GM06990 (cell line): ENCODE results near the gene GABARAPL2.
A peak's percentile ranks its signal among the peaks of the same experiment; 100 is the strongest.

Source experiments
- DNase-seq: peaks from one replicate; pipeline ENCODE4 v3.0.0-alpha.2; 2011; ENCODE audit not compliant: insufficient read length; ENCODE audit errors: extremely low read depth
- H3K27me3 ChIP-seq: replicated peaks from 2 replicates; pipeline ENCODE4 v1.6.0; 2011; ENCODE audit warnings: low read length; ENCODE audit not compliant: control insufficient read depth, insufficient read depth
- H3K36me3 ChIP-seq: 2 replicates; pipeline ENCODE4 v1.5.1; 2011; ENCODE audit warnings: low read length; ENCODE audit not compliant: control insufficient read depth, insufficient read depth
- H3K4me3 ChIP-seq: replicated peaks from 2 replicates; pipeline ENCODE4 v1.5.1; 2011; ENCODE audit warnings: low read depth, mild to moderate bottlenecking, control low read depth, low read length
- TF ChIP-seq, protein P1 (sequence below): IDR thresholded peaks from 2 replicates; pipeline ENCODE4 v1.5.1; 2011; ENCODE audit warnings: low read length, control low read depth, mild to moderate bottlenecking, inconsistent platforms; ENCODE audit not compliant: insufficient read depth, poor library complexity, severe bottlenecking

GABARAPL2 gene

DNA sequence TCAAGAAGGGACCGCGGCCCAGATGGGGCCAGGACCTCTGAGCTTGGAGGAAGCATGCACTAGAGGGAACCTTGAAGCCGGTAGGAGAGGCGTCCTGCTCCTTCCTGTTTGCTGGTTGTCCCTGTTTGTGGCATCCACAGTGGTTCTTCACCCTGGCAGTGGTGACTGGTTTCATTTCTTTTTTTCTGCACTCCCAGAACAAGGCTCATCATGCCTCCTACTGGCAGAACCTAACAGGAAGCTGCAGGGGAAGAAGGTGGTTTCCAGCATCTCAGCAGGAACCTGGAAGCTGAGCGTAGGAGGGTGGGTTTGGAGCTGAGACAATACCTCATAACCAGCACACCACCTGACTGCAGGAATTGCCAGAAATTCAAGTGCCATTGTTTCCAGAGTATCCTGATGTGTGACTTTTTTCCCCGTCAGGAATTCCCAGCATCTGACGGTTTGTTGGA, 15.9 kb upstream of the GABARAPL2 start:
- DNase-seq = peak; percentile 40

DNA sequence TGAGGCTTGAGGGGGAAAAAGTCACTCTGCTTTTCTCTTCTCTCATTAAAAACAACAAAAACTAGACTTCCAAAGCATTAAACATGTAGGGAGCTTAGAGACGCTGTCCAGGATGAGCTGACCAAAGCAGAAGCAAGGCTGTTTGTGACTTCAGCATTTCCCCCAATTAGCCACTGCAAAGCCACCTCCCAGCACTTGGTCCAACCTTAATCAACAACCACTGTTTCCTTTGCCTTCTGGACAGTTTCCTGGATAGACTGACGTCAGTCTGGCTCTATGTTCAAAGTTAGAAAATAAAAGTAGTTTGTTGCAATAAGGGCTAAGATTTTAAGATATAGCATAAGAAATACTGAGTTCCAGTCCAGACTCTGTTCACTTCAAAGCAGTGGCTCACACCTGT, 13.2 kb upstream of the GABARAPL2 start:
- Histone ChIP-seq H3K4me3 (no peak overlapping the region), H3K27me3 (no peaks in the 10 kb centered on the region), H3K36me3 (no peaks in the 10 kb centered on the region)
- TF ChIP-seq, protein P1, sequence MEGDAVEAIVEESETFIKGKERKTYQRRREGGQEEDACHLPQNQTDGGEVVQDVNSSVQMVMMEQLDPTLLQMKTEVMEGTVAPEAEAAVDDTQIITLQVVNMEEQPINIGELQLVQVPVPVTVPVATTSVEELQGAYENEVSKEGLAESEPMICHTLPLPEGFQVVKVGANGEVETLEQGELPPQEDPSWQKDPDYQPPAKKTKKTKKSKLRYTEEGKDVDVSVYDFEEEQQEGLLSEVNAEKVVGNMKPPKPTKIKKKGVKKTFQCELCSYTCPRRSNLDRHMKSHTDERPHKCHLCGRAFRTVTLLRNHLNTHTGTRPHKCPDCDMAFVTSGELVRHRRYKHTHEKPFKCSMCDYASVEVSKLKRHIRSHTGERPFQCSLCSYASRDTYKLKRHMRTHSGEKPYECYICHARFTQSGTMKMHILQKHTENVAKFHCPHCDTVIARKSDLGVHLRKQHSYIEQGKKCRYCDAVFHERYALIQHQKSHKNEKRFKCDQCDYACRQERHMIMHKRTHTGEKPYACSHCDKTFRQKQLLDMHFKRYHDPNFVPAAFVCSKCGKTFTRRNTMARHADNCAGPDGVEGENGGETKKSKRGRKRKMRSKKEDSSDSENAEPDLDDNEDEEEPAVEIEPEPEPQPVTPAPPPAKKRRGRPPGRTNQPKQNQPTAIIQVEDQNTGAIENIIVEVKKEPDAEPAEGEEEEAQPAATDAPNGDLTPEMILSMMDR = no peak
- DNase-seq = no peak

More for the DNA sequence above, 15.9 kb upstream of the GABARAPL2 start:
- Histone ChIP-seq H3K27me3 (no peaks in the 10 kb centered on the region), H3K4me3 (no peak overlapping the region), H3K36me3 (no peaks in the 10 kb centered on the region)
- TF ChIP-seq, protein P1 = peak; percentile 72

DNA sequence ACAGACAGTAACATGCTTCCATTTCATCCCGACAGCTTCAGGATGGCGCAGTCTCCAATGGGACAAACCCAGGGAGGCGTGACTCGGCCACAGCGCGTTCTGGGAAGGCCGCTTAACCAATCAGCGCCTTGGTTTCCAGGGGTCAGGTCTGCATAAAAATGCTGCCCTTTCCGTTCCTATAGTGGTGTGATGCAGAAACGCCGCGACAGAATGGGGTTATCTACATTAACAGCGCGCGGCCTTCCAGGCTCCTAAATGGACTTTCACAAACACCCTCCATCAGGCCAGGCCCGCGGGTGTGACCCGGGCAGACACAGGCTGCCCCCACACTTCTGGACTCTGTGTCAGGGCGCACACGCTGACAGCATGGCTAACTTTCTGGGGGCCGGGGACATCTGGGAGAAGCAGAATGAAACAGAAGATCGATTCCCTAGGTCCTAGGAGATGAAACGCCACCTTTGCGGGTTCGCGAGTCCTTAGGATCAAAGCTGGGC, 10.9 kb upstream of the GABARAPL2 start:
- TF ChIP-seq, protein P1 = no peak
- no peaks in the 10 kb centered on the region for H3K36me3 ChIP-seq
- DNase-seq = no peak
- no peaks in the 10 kb centered on the region for H3K27me3 ChIP-seq
- H3K4me3 ChIP-seq = peak overlapping the region; percentile 87

DNA sequence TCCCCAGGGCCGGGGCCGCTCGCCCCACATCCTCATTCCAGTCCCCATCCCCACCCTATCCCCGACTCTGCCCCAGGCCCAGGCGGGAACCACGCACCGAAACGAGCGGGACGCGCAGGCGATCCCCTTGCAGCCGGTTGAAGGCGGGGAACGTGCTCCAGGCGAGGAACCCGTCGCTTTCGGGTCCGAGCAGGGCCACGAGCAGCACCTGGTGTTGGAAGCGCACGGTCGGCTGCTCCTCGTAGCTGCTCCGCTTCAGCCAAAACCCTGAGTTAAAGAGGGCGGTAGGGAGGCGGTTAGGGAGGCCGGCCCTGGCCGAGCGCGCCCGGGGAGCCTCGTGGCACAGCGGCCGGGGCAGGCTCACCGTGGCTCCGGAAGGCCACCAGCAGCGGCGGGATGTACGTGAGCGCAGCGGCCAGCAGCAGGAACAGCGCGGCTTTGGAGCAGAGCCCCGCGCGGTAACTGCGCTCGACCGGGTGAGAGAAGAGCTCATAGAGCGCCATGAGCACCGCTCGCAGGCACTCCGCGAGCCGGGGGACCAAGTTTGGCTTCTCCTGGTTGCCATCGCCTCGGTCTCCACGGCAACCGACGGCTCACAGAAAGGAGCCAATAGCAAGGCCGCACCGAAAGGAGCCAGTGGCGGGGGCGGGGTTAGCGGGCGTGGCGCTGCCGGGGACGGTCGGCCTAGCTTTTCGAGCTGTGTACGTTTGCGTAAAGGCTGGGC, 10.3 kb upstream of the GABARAPL2 start, which contains the start of gene TMEM231:
Gene TMEM231, minus strand, starts transcription at position 546 of the 724 bp plus-strand sequence. Its CDS starts 43 bp downstream, at position 503.
- Histone ChIP-seq H3K4me3 (peak within 1 kb of the TSS; percentile 87), H3K36me3 (no peaks in the 10 kb centered on the region), H3K27me3 (no peaks in the 10 kb centered on the region)
- TF ChIP-seq, protein P1 = peak; percentile 31
- DNase-seq = peak; percentile 95

DNA sequence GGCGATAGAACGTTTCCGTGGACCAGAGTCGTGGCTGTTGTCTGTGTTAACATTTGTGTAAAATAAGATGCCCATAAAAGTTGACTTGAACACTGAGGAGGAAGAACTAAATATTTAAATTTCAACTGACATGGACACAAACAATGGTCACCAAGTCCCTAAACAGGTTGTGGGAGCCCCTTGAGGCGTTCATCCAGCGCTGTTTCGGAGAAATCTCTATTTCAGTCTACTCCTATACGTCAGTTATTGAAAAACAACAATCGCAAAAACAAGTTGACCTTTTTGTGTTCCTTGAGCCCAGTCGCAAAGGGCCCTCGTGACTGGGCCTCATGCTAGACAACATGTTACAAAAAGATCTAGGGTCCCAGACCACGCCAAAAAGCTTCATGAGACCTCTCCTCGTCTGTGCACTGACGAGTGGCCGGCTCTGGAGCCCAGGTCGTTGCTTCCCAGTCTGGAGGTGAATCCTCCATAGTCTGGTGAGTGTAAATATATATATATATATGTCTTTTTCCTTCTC, 9.7 kb upstream of the GABARAPL2 start:
- DNase-seq = no peak
- Histone ChIP-seq H3K36me3 (no peaks in the 10 kb centered on the region), H3K27me3 (no peaks in the 10 kb centered on the region), H3K4me3 (peak overlapping the region; percentile 87)
- TF ChIP-seq, protein P1 = no peak
